Left cardiac atrium (tissue), 4 donors: Measurements from ENCODE around the gene CDK5RAP2. TPM values are rescaled to one million over a fixed set of nuclear protein-coding genes. Genes with fewer than 3 reads are reported as not detected.
"Not testable (repeated sequence)": the region's sequence is repeated elsewhere in the genome, so short reads cannot be mapped to it uniquely, and the experiment has no call there.

Source experiments
- ATAC-seq, 2 donors: fragments of 200-7000 bp; cut with Tn5 transposase; one replicate each; pipeline ENCODE4 v1.9.1; 2020; ENCODE audit warnings: mild to moderate bottlenecking in 2 of 2, moderate library complexity in 2 of 2
- DNase-seq: peaks from one replicate; pipeline ENCODE4 v3.0.0-alpha.2; 2020
- intact Hi-C, 2 donors: fragments of 100-400 bp; cut with DNase I; formaldehyde crosslinking; loops; one replicate each; pipeline versions ENCODE4 v1.14.1 to v1.15.1; 2022 to 2023
- total RNA-seq, 2 donors: library from RNA; stranded (reverse); fragmentation: NEBNext Ultra II Directional; extraction: Animal tissue kit (Norgen Biotek cat#: 25700); gene quantifications; one replicate each; pipeline ENCODE4 v1.2.1, GENCODE V29; 2021
- donor health status: DM: no; HTN: yes; CAD: no.
- donor health status: DM: no; HTN: yes; CAD: no; lungs with severe emphysema.
- donor health status: DM: yes; HTN: yes; CAD: no.
- donor health status: Dilated cardiomyopathy.

The CDK5RAP2 gene
- total RNA-seq, 2 donors from 2014 or later: 48.0 to 49.0 TPM

- ATAC-seq: no peak
- intact Hi-C loops: no loop called here
- no peak for DNase-seq
These were observed 23.2 kb downstream of the CDK5RAP2 start for GRCh38 chr9:120556775-120557174.

GRCh38 chr9:120555839-120556238 lies 24.1 kb downstream of the CDK5RAP2 start:
- intact Hi-C loops: no loop called here
- ATAC-seq: no peak
- DNase-seq: no peak

- DNase-seq, ATAC-seq, intact Hi-C loops: not testable (repeated sequence)
These were observed 27.7 kb downstream of the CDK5RAP2 start for GRCh38 chr9:120552210-120552704.

GRCh38 chr9:120545701-120546550 lies 34.0 kb downstream of the CDK5RAP2 start:
- intact Hi-C loops: no loop called here
- ATAC-seq (no peak), DNase-seq (no peak)

- intact Hi-C loops: no loop called here
- ATAC-seq (no peak), DNase-seq (no peak)
These were observed 35.5 kb downstream of the CDK5RAP2 start for GRCh38 chr9:120544441-120544840.

GRCh38 chr9:120542701-120543490 lies 37.1 kb downstream of the CDK5RAP2 start:
- DNase-seq: no peak
- intact Hi-C loops: no loop called here
- ATAC-seq: no peak

- intact Hi-C loops: no loop called here
- DNase-seq: no peak
- no peak for ATAC-seq
These were observed 38.0 kb downstream of the CDK5RAP2 start for GRCh38 chr9:120541921-120542320.

GRCh38 chr9:120539951-120540350 lies 40.0 kb downstream of the CDK5RAP2 start:
- intact Hi-C loops: no loop called here
- no peak for ATAC-seq

GRCh38 chr9:120538339-120538738 lies 41.6 kb downstream of the CDK5RAP2 start:
- ATAC-seq (no peak), DNase-seq (no peak)
- intact Hi-C loops: no loop called here

More at GRCh38 chr9:120539951-120540350, 40.0 kb downstream of the CDK5RAP2 start:
- no peak for DNase-seq

GRCh38 chr9:120536949-120537640 lies 42.9 kb downstream of the CDK5RAP2 start:
- DNase-seq: no peak
- ATAC-seq: no peak
- intact Hi-C loops: no loop called here

- intact Hi-C loops: no loop called here
- DNase-seq: no peak
- no peak for ATAC-seq
These were observed 43.9 kb downstream of the CDK5RAP2 start for GRCh38 chr9:120536094-120536493.

GRCh38 chr9:120534266-120534665 lies 45.7 kb downstream of the CDK5RAP2 start:
- ATAC-seq (no peak), DNase-seq (no peak)
- intact Hi-C loops: no loop called here

GRCh38 chr9:120532891-120533290 lies 47.1 kb downstream of the CDK5RAP2 start:
- DNase-seq (no peak), ATAC-seq (no peak)
- intact Hi-C loops: no loop called here

- peak; percentile 19 to 84 for ATAC-seq
- DNase-seq: peak; percentile 33
- intact Hi-C loops: no loop called here
These were observed 47.5 kb downstream of the CDK5RAP2 start for GRCh38 chr9:120532475-120532874.

- intact Hi-C loops: no loop called here
These were observed 48.2 kb downstream of the CDK5RAP2 start for GRCh38 chr9:120531683-120532300.

GRCh38 chr9:120530220-120530832 lies 49.6 kb downstream of the CDK5RAP2 start:
- DNase-seq, ATAC-seq, intact Hi-C loops: not testable (repeated sequence)

More at GRCh38 chr9:120531683-120532300, 48.2 kb downstream of the CDK5RAP2 start:
- ATAC-seq (peak in 1 of 2 donors; percentile 71), DNase-seq (no peak)

GRCh38 chr9:120528829-120529228 lies 51.1 kb downstream of the CDK5RAP2 start:
- intact Hi-C loops: no loop called here
- ATAC-seq (no peak), DNase-seq (no peak)

- no peak for ATAC-seq
- DNase-seq: no peak
- intact Hi-C loops: no loop called here
These were observed 51.6 kb downstream of the CDK5RAP2 start for GRCh38 chr9:120528327-120528726.

GRCh38 chr9:120526534-120526933 lies 53.4 kb downstream of the CDK5RAP2 start:
- DNase-seq: no peak
- no peak for ATAC-seq
- intact Hi-C loops: no loop called here
